GM21381 (cell line): ENCODE data around the gene OR2V2.

ENCODE experiments used
- ATAC-seq: cut with Tn5 transposase; IDR thresholded peaks from one replicate; pipeline ENCODE4 v1.9.1; 2021; ENCODE audit warnings: mild to moderate bottlenecking, moderate library complexity; ENCODE audit not compliant: unreplicated experiment

Gene OR2V2

DNA sequence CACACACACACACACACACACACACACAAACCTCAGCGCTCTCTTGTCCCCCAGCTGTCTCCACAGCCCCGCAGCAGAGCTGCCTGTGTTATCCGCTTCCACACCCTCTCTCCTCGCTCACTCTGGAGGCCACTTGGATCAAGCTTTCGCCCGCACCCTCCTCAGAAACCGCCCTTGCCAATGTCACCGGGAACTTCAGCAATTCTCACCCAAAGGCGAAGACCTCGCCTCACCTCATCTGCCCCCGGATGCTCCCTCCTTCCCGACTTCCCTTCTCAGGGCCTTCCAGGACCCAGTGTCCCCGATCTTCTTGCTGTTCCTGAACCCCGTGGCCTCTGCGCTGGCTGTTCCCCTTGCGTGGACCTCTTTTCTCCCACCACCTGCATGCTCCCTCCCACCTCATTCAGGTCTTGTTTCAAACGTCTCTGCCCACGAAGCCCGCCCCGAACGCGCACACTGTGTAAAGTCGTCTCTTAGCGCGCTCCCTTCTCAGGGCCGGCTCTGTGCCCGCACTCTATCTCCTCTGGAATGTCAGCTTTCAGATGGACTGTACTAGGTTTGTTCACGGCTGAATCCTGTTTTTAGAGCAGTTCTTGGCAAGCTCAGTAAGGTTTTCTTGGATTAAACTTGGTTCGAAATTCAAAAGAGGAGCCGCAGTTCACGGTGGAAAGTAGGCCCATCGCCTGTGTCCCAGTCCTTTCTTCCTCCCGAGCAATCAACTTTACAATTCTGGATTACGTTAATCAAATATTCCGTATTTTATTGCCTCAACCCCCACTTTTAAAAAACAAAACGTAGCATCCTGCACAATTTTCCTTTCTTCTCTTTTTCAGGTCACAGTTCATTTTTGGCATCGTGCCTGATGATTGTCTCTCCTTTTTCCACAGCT lies 58.6 kb downstream of the OR2V2 start:
- no peak for ATAC-seq

DNA sequence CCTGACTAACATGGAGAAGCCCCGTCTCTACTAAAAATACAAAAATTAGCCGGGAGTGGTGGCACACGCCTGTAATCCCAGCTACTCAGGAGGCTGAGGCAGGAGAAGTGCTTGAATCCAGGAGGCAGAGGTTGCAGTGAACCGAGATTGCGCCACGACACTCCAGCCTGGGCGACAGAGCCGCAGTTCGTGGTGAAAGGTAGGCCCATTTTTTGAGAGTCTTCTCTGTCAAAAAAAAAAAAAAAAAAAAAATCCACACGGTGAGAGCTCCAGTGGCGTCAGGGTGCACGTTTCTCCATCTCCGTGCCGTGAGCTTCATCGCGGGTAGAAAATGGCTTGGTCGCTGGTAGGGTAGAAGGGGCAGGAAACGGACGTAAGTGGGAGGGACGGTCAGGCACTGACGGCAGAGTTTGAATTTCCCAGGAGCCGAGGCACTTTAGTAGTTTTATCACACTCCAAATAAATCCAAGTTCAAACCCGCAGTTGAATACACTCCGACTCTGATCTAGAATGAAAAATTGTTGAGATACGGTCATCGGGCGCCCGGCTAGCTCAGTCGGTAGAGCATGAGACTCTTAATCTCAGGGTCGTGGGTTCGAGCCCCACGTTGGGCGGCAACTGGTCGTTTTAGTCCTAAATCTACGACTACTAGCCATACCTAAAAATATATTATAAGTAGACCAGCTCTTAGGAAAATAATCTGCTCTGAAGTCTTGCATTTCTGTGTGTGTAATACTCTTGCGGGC lies 60.0 kb downstream of the OR2V2 start:
- ATAC-seq, result peak; percentile 38

DNA sequence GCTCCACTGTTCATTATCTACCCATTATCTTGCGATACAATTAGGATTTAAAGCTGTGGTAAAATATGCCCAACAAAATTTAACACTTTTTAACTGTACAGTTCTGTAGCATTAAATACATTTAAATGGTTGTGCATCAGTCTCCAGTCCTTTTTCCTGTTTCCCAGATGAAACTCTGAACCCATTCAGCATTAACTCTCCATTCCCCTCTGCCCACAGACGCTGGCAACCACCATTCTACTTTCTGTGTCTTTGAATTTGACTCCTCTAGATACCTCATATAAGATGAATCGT lies 60.5 kb downstream of the OR2V2 start:
- ATAC-seq, result no peak
